HEK293 (cell line): Measurements from ENCODE around the gene FRA10AC1.

Experiments used
- CTCF ChIP-seq: fragments of 450-650 bp; formaldehyde crosslinking; IDR thresholded peaks from 2 replicates; pipeline ENCODE4 v1.5.1; 2016; ENCODE audit warnings: missing biosample characterization, missing genetic modification characterization
- KLF16 ChIP-seq: fragments of 450-650 bp; formaldehyde crosslinking; IDR thresholded peaks from 2 replicates; pipeline ENCODE4 v1.5.1; 2017; ENCODE audit warnings: missing biosample characterization, missing genetic modification characterization
- PRDM10 ChIP-seq: fragments of 450-650 bp; formaldehyde crosslinking; IDR thresholded peaks from 2 replicates; pipeline ENCODE4 v1.5.1; 2016; ENCODE audit warnings: missing biosample characterization, missing genetic modification characterization
- TCF7L2 ChIP-seq: IDR thresholded peaks from 2 replicates; pipeline ENCODE4 v1.6.1; 2011; ENCODE audit warnings: low read depth, mild to moderate bottlenecking, inconsistent platforms, low read length, moderate library complexity, borderline replicate concordance
- ZBTB6 ChIP-seq: fragments of 450-650 bp; formaldehyde crosslinking; IDR thresholded peaks from 2 replicates; pipeline ENCODE4 v1.5.1; 2017; ENCODE audit warnings: missing biosample characterization, missing genetic modification characterization
- ZFP41 ChIP-seq: fragments of 450-650 bp; formaldehyde crosslinking; IDR thresholded peaks from 2 replicates; pipeline ENCODE4 v1.5.1; 2016; ENCODE audit warnings: missing biosample characterization, missing genetic modification characterization, borderline replicate concordance
- ZNF610 ChIP-seq: fragments of 450-650 bp; formaldehyde crosslinking; IDR thresholded peaks from 2 replicates; pipeline ENCODE4 v1.5.1; 2016; ENCODE audit warnings: missing biosample characterization, missing genetic modification characterization, borderline replicate concordance
- ZNF623 ChIP-seq: fragments of 450-650 bp; formaldehyde crosslinking; IDR thresholded peaks from 2 replicates; pipeline ENCODE4 v1.5.1; 2016; ENCODE audit warnings: missing biosample characterization, missing genetic modification characterization
- ZNF792 ChIP-seq: fragments of 450-650 bp; formaldehyde crosslinking; IDR thresholded peaks from 2 replicates; pipeline ENCODE4 v1.5.1; 2016; ENCODE audit warnings: missing biosample characterization, missing genetic modification characterization

- no peak for TF ChIP-seq KLF16
- no peak for TF ChIP-seq ZNF623 (tag by site-specific recombination)
- no peak for TF ChIP-seq TCF7L2
- TF ChIP-seq ZBTB6 (tag by site-specific recombination) = no peak
- no peak for TF ChIP-seq CTCF
- no peak for TF ChIP-seq ZNF610 (tag by site-specific recombination)
- no peak for TF ChIP-seq PRDM10 (tag by site-specific recombination)
- TF ChIP-seq ZFP41 (tag by site-specific recombination) = no peak
- no peak for TF ChIP-seq ZNF792 (tag by site-specific recombination)
These were observed 13.0 kb upstream of the FRA10AC1 start for GRCh38 chr10:93715345-93715744.
